ENCODE results near the gene RPRD1A.

RPRD1A gene

GRCh38 chr18:36050479-36050878, 16.9 kb downstream of the RPRD1A start:
- no peak for TF ChIP-seq POLR2AphosphoS5 (IDR thresholded peaks at IDR 0.05; ENCODE audit: low read depth, low read length)

- TF ChIP-seq SIN3A (IDR thresholded peaks at IDR 0.05; ENCODE audit: borderline replicate concordance, insufficient read depth, low read length), result no peak
- no peak for TF ChIP-seq REST (IDR thresholded peaks at IDR 0.05; ENCODE audit: insufficient read depth in 1 of 2, low read depth in 2 of 2, low read length in 2 of 2)
- TF ChIP-seq TAF1 (IDR thresholded peaks at IDR 0.05; ENCODE audit: borderline replicate concordance, insufficient read depth, low read length), result no peak
- no peak for TF ChIP-seq POLR2AphosphoS5 (IDR thresholded peaks at IDR 0.05; ENCODE audit: low read depth, low read length)
- TF ChIP-seq FOXP2 (optimal IDR thresholded peaks at IDR 0.05; ENCODE audit: borderline replicate concordance, extremely low read depth, extremely low read length, insufficient read depth), result no peak
Observed at GRCh38 chr18:36047521-36047920, 19.8 kb downstream of the RPRD1A start.

- no peak for TF ChIP-seq POLR2AphosphoS5 (IDR thresholded peaks at IDR 0.05; ENCODE audit: low read depth, low read length)
- TF ChIP-seq FOXP2 (optimal IDR thresholded peaks at IDR 0.05; ENCODE audit: borderline replicate concordance, extremely low read depth, extremely low read length, insufficient read depth), result no peak
- TF ChIP-seq TAF1 (IDR thresholded peaks at IDR 0.05; ENCODE audit: borderline replicate concordance, insufficient read depth, low read length), result no peak
- no peak for TF ChIP-seq REST (IDR thresholded peaks at IDR 0.05; ENCODE audit: insufficient read depth in 1 of 2, low read depth in 2 of 2, low read length in 2 of 2)
- no peak for TF ChIP-seq SIN3A (IDR thresholded peaks at IDR 0.05; ENCODE audit: borderline replicate concordance, insufficient read depth, low read length)
Observed at GRCh38 chr18:36046898-36047297, 20.5 kb downstream of the RPRD1A start.

- TF ChIP-seq FOXP2 (optimal IDR thresholded peaks at IDR 0.05; ENCODE audit: borderline replicate concordance, extremely low read depth, extremely low read length, insufficient read depth), result no peak
- no peak for TF ChIP-seq POLR2AphosphoS5 (IDR thresholded peaks at IDR 0.05; ENCODE audit: low read depth, low read length)
- no peak for TF ChIP-seq SIN3A (IDR thresholded peaks at IDR 0.05; ENCODE audit: borderline replicate concordance, insufficient read depth, low read length)
- no peak for TF ChIP-seq REST (IDR thresholded peaks at IDR 0.05; ENCODE audit: insufficient read depth in 1 of 2, low read depth in 2 of 2, low read length in 2 of 2)
- TF ChIP-seq TAF1 (IDR thresholded peaks at IDR 0.05; ENCODE audit: borderline replicate concordance, insufficient read depth, low read length), result no peak
Observed at GRCh38 chr18:36045241-36045991, 21.9 kb downstream of the RPRD1A start.

- TF ChIP-seq POLR2AphosphoS5 (IDR thresholded peaks at IDR 0.05; ENCODE audit: low read depth, low read length), result no peak
- no peak for TF ChIP-seq FOXP2 (optimal IDR thresholded peaks at IDR 0.05; ENCODE audit: borderline replicate concordance, extremely low read depth, extremely low read length, insufficient read depth)
- no peak for TF ChIP-seq REST (IDR thresholded peaks at IDR 0.05; ENCODE audit: insufficient read depth in 1 of 2, low read depth in 2 of 2, low read length in 2 of 2)
- TF ChIP-seq TAF1 (IDR thresholded peaks at IDR 0.05; ENCODE audit: borderline replicate concordance, insufficient read depth, low read length), result no peak
- TF ChIP-seq SIN3A (IDR thresholded peaks at IDR 0.05; ENCODE audit: borderline replicate concordance, insufficient read depth, low read length), result no peak
Observed at GRCh38 chr18:36043153-36043552, 24.2 kb downstream of the RPRD1A start.
